ENCODE measurements around the gene SLC38A4. TPM values are rescaled to one million over a fixed set of nuclear protein-coding genes. Genes with fewer than 3 reads are reported as not detected.

Gene SLC38A4
- total RNA-seq, 1 donor from 2014 or later: not detected

GRCh38 chr12:46717159-46717558, 108.6 kb downstream of the SLC38A4 start:
- H3K4me3 ChIP-seq (ENCODE audit: low read depth, low read length): no peak overlapping the region
- TF ChIP-seq CTCF (IDR thresholded peaks at IDR 0.05; ENCODE audit: insufficient read depth, low read length, poor library complexity, severe bottlenecking): no peak
- no peak for DNase-seq (ENCODE audit: low read depth)
- H3K36me3 ChIP-seq (ENCODE audit: control insufficient read depth, insufficient read depth, low read length): no peaks in the 10 kb centered on the region
- no peaks in the 10 kb centered on the region for H3K27me3 ChIP-seq (ENCODE audit: control insufficient read depth, insufficient read depth, low read length)

Data from kidney epithelial cell (primary cell).